Measurements from ENCODE around the gene DFFB.
A peak's percentile ranks its signal among the peaks of the same experiment; 100 is the strongest.

DFFB gene

GRCh38 chr1:3894626-3895278 lies 37.5 kb downstream of the DFFB start:
- no peak overlapping the region for H3K27ac ChIP-seq
- no peak overlapping the region for H3K4me3 ChIP-seq
- TF ChIP-seq CTCF (IDR thresholded peaks at IDR 0.05): no peak
- DNase-seq (ENCODE audit: low spot score): no peak

DNA sequence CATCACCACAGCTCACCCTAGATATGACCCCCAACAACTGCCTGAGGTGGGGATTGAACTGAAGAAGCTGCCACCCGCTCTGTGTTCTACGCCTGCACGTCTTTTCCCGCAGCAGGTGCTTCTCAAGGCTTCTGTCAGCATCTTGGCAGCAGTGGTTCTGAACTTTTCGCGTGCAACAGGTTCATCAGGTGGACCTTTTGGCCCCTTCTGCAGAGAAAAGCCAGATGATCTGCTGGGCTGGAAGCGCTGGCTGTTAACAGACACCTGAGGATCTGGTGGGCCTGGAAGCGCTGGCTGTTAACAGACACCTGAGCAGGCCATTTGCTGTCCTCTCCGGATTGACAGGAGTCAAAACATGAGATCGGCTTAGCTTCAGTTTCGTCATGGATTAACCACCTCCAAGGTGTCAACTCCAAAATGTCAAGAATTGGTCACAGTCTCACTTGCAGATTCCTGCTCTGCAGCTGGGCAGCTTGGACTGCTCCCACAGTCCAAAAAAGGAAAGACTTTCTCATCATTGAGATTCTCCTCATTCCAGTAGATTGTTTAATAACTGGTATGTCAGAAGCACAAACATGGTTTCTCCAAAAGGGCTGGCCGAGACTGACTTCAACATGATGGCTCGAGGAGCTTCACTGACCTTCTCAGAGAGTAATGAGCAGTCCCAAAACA lies 38.1 kb downstream of the DFFB start:
- DNase-seq (ENCODE audit: low spot score): no peak
- no peak for TF ChIP-seq CTCF (IDR thresholded peaks at IDR 0.05)
- Histone ChIP-seq H3K4me3 (no peak overlapping the region), H3K27ac (no peak overlapping the region)

- H3K4me3 ChIP-seq: no peak overlapping the region
- H3K27ac ChIP-seq: no peak overlapping the region
- TF ChIP-seq CTCF (IDR thresholded peaks at IDR 0.05): no peak
- DNase-seq (ENCODE audit: low spot score): no peak
These were observed 38.7 kb downstream of the DFFB start for GRCh38 chr1:3895951-3896325.

- Histone ChIP-seq H3K4me3 (no peak overlapping the region), H3K27ac (no peak overlapping the region)
- no peak for DNase-seq (ENCODE audit: low spot score)
- no peak for TF ChIP-seq CTCF (IDR thresholded peaks at IDR 0.05)
These were observed 39.2 kb downstream of the DFFB start for GRCh38 chr1:3896396-3897000.

GRCh38 chr1:3898475-3898735 lies 41.1 kb downstream of the DFFB start:
- no peak for DNase-seq (ENCODE audit: low spot score)
- Histone ChIP-seq H3K27ac (no peak overlapping the region), H3K4me3 (no peak overlapping the region)
- no peak for TF ChIP-seq CTCF (IDR thresholded peaks at IDR 0.05)

DNA sequence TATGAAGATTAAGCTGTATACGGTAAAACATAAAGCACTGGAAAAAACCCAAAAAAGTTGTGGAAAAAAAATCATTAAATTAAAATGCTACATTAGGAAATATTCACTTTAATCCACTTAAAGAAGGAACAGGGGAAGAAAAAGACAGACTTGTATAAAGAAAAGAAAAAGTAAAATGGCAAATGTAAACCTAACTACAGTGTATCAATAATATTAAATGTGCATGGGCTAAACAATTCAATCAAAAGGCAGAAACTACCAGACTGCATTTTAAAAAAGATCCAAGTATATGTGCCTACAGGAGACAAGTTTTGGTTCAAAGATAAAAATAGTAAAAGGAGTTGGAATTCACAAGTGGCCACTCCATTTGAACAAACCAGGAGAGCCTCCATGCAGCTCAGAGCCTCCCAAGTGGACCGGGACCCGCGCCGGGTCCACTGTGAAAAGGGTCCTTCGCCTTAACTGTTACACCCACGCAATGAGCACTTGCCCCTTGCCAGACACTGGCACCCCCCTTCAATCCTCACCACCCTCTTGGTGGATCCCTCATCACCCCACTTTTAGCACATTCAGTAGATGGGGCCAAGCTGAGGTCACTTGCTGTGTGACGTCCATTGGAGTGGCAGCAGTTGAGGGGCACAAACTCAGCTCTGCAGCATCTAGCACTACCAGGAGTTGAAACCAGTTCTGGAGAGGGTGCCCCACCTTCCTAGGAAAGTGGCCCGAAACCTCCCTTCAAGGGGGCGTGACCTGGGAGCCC lies 41.9 kb downstream of the DFFB start:
- DNase-seq (ENCODE audit: low spot score): no peak
- peak overlapping the region; percentile 83 to 99 for H3K27ac ChIP-seq
- H3K4me3 ChIP-seq: peak overlapping the region; percentile 96
- TF ChIP-seq CTCF (IDR thresholded peaks at IDR 0.05): no peak
